Ectodermal cell (in vitro differentiated cells): ENCODE results near the gene GLDC.

Experiments used
- H3K27ac ChIP-seq: 2 replicates; pipeline ENCODE4 v1.7.0; 2013; ENCODE audit warnings: mild to moderate bottlenecking, low read depth, low read length; ENCODE audit not compliant: insufficient read depth, poor library complexity, severe bottlenecking
- H3K27me3 ChIP-seq: 2 replicates; pipeline ENCODE4 v1.7.0; 2013; ENCODE audit warnings: mild to moderate bottlenecking, low read length; ENCODE audit not compliant: insufficient read depth, control insufficient read depth, poor library complexity, severe bottlenecking
- H3K36me3 ChIP-seq: one replicate; pipeline ENCODE4 v1.7.0; 2013; ENCODE audit warnings: low read length; ENCODE audit not compliant: control insufficient read depth, insufficient read depth
- H3K4me1 ChIP-seq: one replicate; pipeline ENCODE4 v1.7.0; 2013; ENCODE audit warnings: low read length; ENCODE audit not compliant: control insufficient read depth, insufficient read depth
- H3K4me3 ChIP-seq: 2 replicates; pipeline ENCODE4 v1.7.0; 2013; ENCODE audit warnings: low read depth, low read length, control low read depth; ENCODE audit not compliant: insufficient read depth
- H3K9me3 ChIP-seq: 2 replicates; pipeline ENCODE4 v1.7.0; 2013; ENCODE audit warnings: mild to moderate bottlenecking, low read length, moderate library complexity; ENCODE audit not compliant: control insufficient read depth
- WGBS, 2 experiments: methylation state at CpG; one replicate each; pipeline ENCODE4 v1.1.7; 2013; ENCODE audit warnings: missing lambda C conversion rate in 2 of 2; 5-methylcytosine and 5-hydroxymethylcytosine counted together

GLDC gene

GRCh38 chr9:6535594-6535993, 109.9 kb downstream of the GLDC start:
- WGBS, 2 experiments = 95 to 96% methylated on average over 3 of the region's 3 CpGs

GRCh38 chr9:6525326-6526045, 120.0 kb downstream of the GLDC start:
- no peaks in the 10 kb centered on the region for H3K4me1 ChIP-seq
- H3K27ac ChIP-seq = no peak overlapping the region
- no peaks in the 10 kb centered on the region for H3K9me3 ChIP-seq
- no peaks in the 10 kb centered on the region for H3K27me3 ChIP-seq
- no peak overlapping the region for H3K4me3 ChIP-seq
- WGBS, 2 experiments = 82 to 84% methylated on average over 2 of the region's 2 CpGs
- no peaks in the 10 kb centered on the region for H3K36me3 ChIP-seq

More at GRCh38 chr9:6535594-6535993, 109.9 kb downstream of the GLDC start:
- Histone ChIP-seq H3K27ac (no peak overlapping the region), H3K4me3 (no peak overlapping the region), H3K36me3 (no peaks in the 10 kb centered on the region), H3K27me3 (no peaks in the 10 kb centered on the region), H3K4me1 (no peaks in the 10 kb centered on the region), H3K9me3 (no peaks in the 10 kb centered on the region)

GRCh38 chr9:6522263-6522662, 123.3 kb downstream of the GLDC start:
- H3K4me3 ChIP-seq = no peak overlapping the region
- no peak overlapping the region for H3K27ac ChIP-seq
- H3K4me1 ChIP-seq = no peaks in the 10 kb centered on the region
- H3K36me3 ChIP-seq = no peaks in the 10 kb centered on the region
- no peaks in the 10 kb centered on the region for H3K27me3 ChIP-seq
- no peaks in the 10 kb centered on the region for H3K9me3 ChIP-seq
- WGBS, 2 experiments = 91 to 96% methylated on average over 3 to 4 of the region's 4 CpGs

GRCh38 chr9:6512085-6512657, 133.4 kb downstream of the GLDC start:
- H3K36me3 ChIP-seq = peaks cover 10% of the 10 kb centered on the region
- H3K9me3 ChIP-seq = no peaks in the 10 kb centered on the region
- WGBS, 2 experiments = 99 to 100% methylated on average over 2 of the region's 3 CpGs
- H3K4me1 ChIP-seq = no peaks in the 10 kb centered on the region
- H3K27ac ChIP-seq = no peak overlapping the region
- no peak overlapping the region for H3K4me3 ChIP-seq
- no peaks in the 10 kb centered on the region for H3K27me3 ChIP-seq

- no peaks in the 10 kb centered on the region for H3K4me1 ChIP-seq
- H3K4me3 ChIP-seq = no peak overlapping the region
- H3K27me3 ChIP-seq = no peaks in the 10 kb centered on the region
- no peak overlapping the region for H3K27ac ChIP-seq
- H3K36me3 ChIP-seq = peaks cover 40% of the 10 kb centered on the region
- 97 to 98% methylated on average over 2 of the region's 2 CpGs for WGBS, 2 experiments
- no peaks in the 10 kb centered on the region for H3K9me3 ChIP-seq
Measured at GRCh38 chr9:6506571-6506970, 139.0 kb downstream of the GLDC start.

- 89 to 100% methylated on average over 2 to 3 of the region's 3 CpGs for WGBS, 2 experiments
- Histone ChIP-seq H3K27me3 (no peaks in the 10 kb centered on the region), H3K27ac (no peak overlapping the region), H3K36me3 (peaks cover 44% of the 10 kb centered on the region), H3K9me3 (no peaks in the 10 kb centered on the region), H3K4me1 (no peaks in the 10 kb centered on the region), H3K4me3 (no peak overlapping the region)
Measured at GRCh38 chr9:6502399-6502798, 143.1 kb downstream of the GLDC start.

GRCh38 chr9:6501526-6502210, 143.9 kb downstream of the GLDC start:
- no peaks in the 10 kb centered on the region for H3K27me3 ChIP-seq
- WGBS, 2 experiments = 92 to 95% methylated on average over 2 of the region's 2 CpGs
- no peaks in the 10 kb centered on the region for H3K4me1 ChIP-seq
- no peaks in the 10 kb centered on the region for H3K9me3 ChIP-seq
- H3K36me3 ChIP-seq = peaks cover 44% of the 10 kb centered on the region
- no peak overlapping the region for H3K27ac ChIP-seq
- no peak overlapping the region for H3K4me3 ChIP-seq

GRCh38 chr9:6498982-6499381, 146.5 kb downstream of the GLDC start:
- WGBS, 2 experiments = 93% methylated on average over 1 of the region's 1 CpG; no CpG with 5 or more reads in 1 of the 2 experiments

GRCh38 chr9:6495466-6495865, 150.1 kb downstream of the GLDC start:
- no peaks in the 10 kb centered on the region for H3K9me3 ChIP-seq
- no peak overlapping the region for H3K27ac ChIP-seq
- 88% methylated on average over 1 of the region's 1 CpG; no CpG with 5 or more reads in 1 of the 2 experiments for whole genome bisulfite sequencing, 2 experiments
- peaks cover 13% of the 10 kb centered on the region for H3K36me3 ChIP-seq
- no peaks in the 10 kb centered on the region for H3K4me1 ChIP-seq
- H3K4me3 ChIP-seq = no peak overlapping the region
- H3K27me3 ChIP-seq = no peaks in the 10 kb centered on the region

More at GRCh38 chr9:6498982-6499381, 146.5 kb downstream of the GLDC start:
- no peaks in the 10 kb centered on the region for H3K4me1 ChIP-seq
- H3K4me3 ChIP-seq = no peak overlapping the region
- H3K27ac ChIP-seq = no peak overlapping the region
- no peaks in the 10 kb centered on the region for H3K9me3 ChIP-seq
- H3K27me3 ChIP-seq = no peaks in the 10 kb centered on the region
- peaks cover 26% of the 10 kb centered on the region for H3K36me3 ChIP-seq

- H3K27me3 ChIP-seq = no peaks in the 10 kb centered on the region
- no peaks in the 10 kb centered on the region for H3K9me3 ChIP-seq
- no peaks in the 10 kb centered on the region for H3K4me1 ChIP-seq
- 98 to 100% methylated on average over 2 of the region's 2 CpGs for WGBS, 2 experiments
- peaks cover 15% of the 10 kb centered on the region for H3K36me3 ChIP-seq
- H3K4me3 ChIP-seq = no peak overlapping the region
- no peak overlapping the region for H3K27ac ChIP-seq
Measured at GRCh38 chr9:6490863-6491262, 154.7 kb downstream of the GLDC start.
